ENCODE data around the gene CISD3.

CISD3 gene

DNA sequence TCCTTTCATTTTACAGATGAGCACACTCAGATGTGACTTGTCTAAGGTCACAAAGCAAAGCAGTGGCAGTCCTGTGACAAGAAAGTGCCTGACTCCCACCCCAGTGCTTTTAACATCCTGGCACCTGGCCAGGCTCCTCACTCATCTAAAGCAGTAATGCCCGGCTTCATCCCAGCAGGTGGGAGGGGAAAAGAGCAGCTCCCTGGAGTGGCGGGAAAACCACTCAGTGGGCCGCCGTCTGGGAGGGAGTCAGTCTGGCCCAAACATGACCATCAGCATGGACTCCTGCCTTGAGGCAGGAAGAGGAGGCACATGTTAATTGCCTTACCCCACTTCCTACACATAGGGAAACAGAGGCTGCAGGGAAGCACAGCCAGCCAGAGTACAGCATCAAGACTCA lies 15.4 kb downstream of the CISD3 start:
- Histone ChIP-seq H3K36me3 (ENCODE audit: control insufficient read depth, insufficient read depth, low read length) (no peaks in the 10 kb centered on the region), H3K9me3 (ENCODE audit: control insufficient read depth, low read length) (no peaks in the 10 kb centered on the region), H3K9ac (ENCODE audit: low read length) (no peak overlapping the region), H3K4me1 (ENCODE audit: control insufficient read depth, insufficient read depth, low read length) (peaks cover 54% of the 10 kb centered on the region), H3K4me3 (ENCODE audit: low read length) (no peak overlapping the region), H3K27me3 (ENCODE audit: control insufficient read depth, insufficient read depth, low read length) (no peaks in the 10 kb centered on the region)

DNA sequence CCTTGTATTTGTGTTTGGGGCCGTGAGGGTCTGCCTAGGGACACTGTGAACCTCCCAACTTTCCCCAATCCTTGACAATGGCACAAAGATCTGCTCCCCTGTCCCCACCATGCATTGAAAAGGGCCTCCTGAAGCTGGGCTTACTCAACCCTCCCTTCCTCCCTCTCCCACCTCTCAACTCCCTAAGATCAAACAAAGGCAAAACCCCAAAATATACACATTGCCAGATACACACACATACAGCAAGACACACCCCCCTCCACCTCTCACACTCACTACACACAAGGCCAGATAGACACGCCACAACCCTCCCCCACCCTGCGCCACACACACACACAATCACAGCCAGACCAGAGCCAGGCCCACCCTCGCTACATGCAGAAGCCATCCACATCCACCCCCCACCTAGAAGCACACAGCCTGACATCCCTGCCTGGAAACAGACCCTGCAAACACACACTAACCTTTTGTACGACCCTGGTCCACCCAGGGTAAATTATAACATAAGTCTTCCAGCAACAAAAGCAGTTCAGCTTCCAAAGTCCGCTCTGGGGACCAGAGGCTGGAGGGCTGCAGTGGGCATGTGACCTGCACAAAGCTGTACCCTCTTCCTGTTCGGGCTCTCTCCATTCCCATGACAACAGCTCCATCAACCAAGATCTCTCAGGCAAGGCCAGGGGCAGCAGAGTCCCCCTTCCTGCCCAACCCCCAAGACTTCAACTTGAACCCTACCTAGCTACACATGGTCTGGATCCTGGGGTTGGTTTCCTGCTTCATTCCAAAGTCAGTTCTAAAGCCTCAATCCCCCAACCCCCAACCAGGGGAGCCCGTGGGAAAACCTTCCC lies 16.1 kb downstream of the CISD3 start:
- no peaks in the 10 kb centered on the region for H3K9me3 ChIP-seq (ENCODE audit: control insufficient read depth, low read length)
- H3K36me3 ChIP-seq (ENCODE audit: control insufficient read depth, insufficient read depth, low read length): no peaks in the 10 kb centered on the region
- peak overlapping the region; percentile 76 for H3K9ac ChIP-seq (ENCODE audit: low read length)
- H3K4me1 ChIP-seq (ENCODE audit: control insufficient read depth, insufficient read depth, low read length): peaks cover 53% of the 10 kb centered on the region
- no peak overlapping the region for H3K4me3 ChIP-seq (ENCODE audit: low read length)
- H3K27me3 ChIP-seq (ENCODE audit: control insufficient read depth, insufficient read depth, low read length): no peaks in the 10 kb centered on the region

DNA sequence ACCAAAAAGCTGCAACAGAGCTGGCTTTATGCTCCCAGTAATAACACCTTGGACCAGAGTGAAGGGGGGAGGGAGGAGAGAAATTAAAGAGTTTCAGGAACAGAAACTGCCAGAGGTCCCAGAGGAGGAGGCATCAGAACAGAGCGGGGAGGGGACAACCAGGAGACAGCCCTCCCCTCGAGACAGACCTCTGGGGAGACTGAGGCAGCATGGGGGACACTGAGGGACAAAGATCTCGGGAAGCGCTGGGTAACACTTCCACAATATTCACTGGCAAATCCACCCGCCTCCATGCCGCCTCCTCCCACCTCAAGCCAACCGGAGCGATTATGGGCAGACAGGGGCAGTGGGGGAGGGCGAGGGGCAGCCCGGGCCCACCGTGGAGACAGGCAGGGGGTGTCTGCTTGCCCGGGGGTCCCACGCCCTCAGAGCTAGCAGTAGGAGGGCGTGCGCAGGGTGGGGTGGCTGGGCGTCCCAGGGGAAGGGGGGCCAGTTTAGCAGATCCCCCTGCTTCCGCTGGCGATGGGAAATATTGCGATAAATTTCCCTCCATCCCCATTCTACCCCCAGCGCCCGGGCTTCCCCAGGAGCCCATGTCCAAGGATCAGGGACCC lies 16.8 kb downstream of the CISD3 start:
- peak overlapping the region; percentile 4 for H3K4me3 ChIP-seq (ENCODE audit: low read length)
- H3K4me1 ChIP-seq (ENCODE audit: control insufficient read depth, insufficient read depth, low read length): peaks cover 46% of the 10 kb centered on the region
- peak overlapping the region; percentile 76 for H3K9ac ChIP-seq (ENCODE audit: low read length)
- H3K27me3 ChIP-seq (ENCODE audit: control insufficient read depth, insufficient read depth, low read length): no peaks in the 10 kb centered on the region
- H3K36me3 ChIP-seq (ENCODE audit: control insufficient read depth, insufficient read depth, low read length): no peaks in the 10 kb centered on the region
- H3K9me3 ChIP-seq (ENCODE audit: control insufficient read depth, low read length): no peaks in the 10 kb centered on the region

DNA sequence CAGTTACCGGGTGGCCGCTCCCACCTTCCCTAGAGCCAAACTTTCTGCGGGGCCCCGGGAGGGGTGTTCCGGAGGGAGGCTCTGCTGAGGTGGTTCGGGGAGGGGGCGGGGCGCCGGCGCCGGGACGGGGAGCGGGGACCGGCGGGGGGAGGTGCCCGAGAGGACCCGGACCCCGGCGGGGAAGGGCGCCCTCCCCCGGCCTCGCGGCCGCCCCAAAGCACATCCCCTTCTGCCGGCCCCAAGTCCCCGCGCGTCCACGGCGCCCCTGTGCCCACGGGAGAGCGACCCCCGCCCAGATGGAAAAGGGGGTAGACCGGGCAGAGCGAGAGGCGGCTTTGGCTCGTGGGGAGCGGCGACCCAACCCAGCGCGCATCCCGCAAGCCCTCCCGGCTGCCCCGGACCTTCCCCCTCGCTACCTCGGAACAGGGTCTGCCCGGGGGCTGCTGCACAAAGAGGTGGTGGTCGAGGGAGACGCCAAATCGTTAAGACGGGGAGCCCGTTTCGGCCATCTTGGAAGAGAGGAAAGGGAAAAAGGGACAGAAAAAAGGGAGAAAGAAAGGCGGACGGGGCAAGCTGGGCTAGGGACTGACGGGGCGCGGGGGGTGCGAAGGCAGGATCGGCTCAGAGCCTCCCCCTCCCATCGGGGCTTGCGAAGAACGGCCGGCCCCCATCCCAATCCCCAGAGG lies 17.5 kb downstream of the CISD3 start:
- Histone ChIP-seq H3K4me3 (ENCODE audit: low read length) (peak overlapping the region; percentile 37), H3K9ac (ENCODE audit: low read length) (peak overlapping the region; percentile 76), H3K4me1 (ENCODE audit: control insufficient read depth, insufficient read depth, low read length) (peaks cover 40% of the 10 kb centered on the region), H3K9me3 (ENCODE audit: control insufficient read depth, low read length) (no peaks in the 10 kb centered on the region), H3K36me3 (ENCODE audit: control insufficient read depth, insufficient read depth, low read length) (no peaks in the 10 kb centered on the region), H3K27me3 (ENCODE audit: control insufficient read depth, insufficient read depth, low read length) (no peaks in the 10 kb centered on the region)

DNA sequence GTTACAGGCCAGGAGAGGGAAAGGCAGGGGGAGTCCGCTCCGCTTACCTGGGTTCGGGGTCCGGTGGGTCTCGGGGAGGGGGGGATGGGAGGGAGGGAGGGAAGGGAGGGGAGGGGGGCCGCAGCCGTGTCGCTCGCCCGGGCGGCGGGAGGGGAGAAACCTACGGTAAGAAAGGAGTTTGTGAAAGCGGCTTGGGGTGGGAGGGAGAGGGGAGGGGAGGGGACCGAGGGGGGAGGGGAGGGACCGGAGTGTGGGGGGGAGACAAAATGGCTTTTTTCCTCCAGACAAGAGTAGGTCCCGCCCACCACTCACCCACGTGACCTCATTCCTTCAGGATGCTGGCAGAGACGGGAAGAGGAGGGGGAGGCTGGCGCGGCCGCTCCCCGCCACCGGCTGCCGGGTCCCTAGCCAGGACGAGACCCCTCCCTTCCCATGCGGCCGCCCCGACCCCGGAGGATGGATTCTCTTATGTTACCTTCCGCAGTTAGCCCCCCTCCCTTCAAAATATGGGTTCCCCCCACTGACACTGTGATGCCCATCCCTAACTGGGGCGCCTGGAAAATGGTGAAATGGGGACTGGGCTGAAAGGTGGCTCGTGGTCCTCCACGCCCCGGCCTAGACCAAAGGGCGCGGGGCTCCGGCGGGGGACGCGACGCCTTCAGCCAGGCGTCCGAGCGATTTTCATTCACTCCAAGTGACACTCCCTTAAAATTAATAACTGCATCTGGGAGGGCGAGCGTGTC lies 18.2 kb downstream of the CISD3 start, which contains the start of gene PCGF2:
Gene PCGF2 (minus strand): TSS at position 188 of the 743 bp plus-strand sequence. CDS start 7,934 bp downstream, outside the sequence.
- peak within 1 kb of the TSS; percentile 76 for H3K9ac ChIP-seq (ENCODE audit: low read length)
- H3K27me3 ChIP-seq (ENCODE audit: control insufficient read depth, insufficient read depth, low read length): no peaks in the 10 kb centered on the region
- H3K4me1 ChIP-seq (ENCODE audit: control insufficient read depth, insufficient read depth, low read length): peaks cover 33% of the 10 kb centered on the region
- H3K36me3 ChIP-seq (ENCODE audit: control insufficient read depth, insufficient read depth, low read length): no peaks in the 10 kb centered on the region
- H3K9me3 ChIP-seq (ENCODE audit: control insufficient read depth, low read length): no peaks in the 10 kb centered on the region
- H3K4me3 ChIP-seq (ENCODE audit: low read length): peak within 1 kb of the TSS; percentile 62

DNA sequence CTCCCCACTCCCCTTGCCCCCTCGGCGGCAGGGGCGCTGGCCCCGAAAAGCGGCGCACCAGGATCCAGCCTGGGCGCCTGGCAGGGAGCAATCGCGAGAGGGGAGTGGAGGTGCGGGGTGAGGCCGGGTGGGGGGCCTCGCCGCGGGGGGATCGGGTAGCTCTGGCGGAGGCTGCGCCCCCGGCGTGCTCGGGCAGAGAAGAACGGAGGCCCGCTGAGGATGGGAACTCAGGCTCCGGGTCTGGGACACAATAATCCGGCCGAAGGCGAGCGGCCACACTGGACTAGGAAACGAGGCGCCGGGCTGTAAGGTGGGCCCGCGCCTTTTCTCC lies 18.7 kb downstream of the CISD3 start:
- peak overlapping the region; percentile 59 for H3K9ac ChIP-seq (ENCODE audit: low read length)
- peak overlapping the region; percentile 62 for H3K4me3 ChIP-seq (ENCODE audit: low read length)
- peaks cover 35% of the 10 kb centered on the region for H3K4me1 ChIP-seq (ENCODE audit: control insufficient read depth, insufficient read depth, low read length)
- no peaks in the 10 kb centered on the region for H3K27me3 ChIP-seq (ENCODE audit: control insufficient read depth, insufficient read depth, low read length)
- H3K36me3 ChIP-seq (ENCODE audit: control insufficient read depth, insufficient read depth, low read length): no peaks in the 10 kb centered on the region
- H3K9me3 ChIP-seq (ENCODE audit: control insufficient read depth, low read length): no peaks in the 10 kb centered on the region

DNA sequence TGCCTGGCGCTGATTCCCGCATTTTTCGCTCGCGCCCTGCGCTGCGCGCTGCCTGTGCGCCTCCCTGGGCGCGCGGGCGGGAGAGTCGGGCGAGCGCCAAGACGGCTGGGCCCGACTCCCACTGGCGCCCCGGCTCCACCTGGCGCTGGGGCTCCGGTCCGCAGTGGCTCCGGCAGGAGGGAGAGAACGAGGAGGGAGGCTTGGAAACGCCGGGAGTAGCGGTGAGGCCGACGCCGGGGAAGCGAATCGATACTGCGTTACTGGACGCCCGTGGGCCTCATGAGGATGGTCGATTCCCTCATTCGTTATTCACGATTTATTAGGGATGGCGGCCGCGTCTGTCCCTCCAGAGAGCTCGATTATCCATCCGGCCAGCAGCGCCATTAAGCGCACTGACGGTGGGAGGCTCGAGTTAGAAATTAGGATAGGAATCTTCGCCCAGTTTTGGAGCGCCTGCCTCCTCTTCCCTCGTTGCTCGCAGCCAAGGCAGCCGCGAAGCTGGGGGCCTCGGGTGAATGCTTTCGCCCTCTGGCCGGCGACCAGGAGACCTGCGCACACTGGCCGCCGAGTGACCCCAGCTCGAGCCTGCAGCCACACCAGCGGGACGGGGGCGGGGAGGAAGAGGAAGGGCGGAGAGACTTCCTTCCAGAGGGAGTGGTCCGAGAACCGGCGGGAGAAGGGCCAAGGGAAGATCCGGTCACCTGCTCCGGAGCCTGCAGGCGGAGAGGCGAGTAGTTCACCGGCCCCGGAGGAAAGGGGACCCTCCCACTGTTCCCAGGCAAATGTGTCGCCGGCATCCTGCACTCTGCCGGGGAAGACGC lies 19.3 kb downstream of the CISD3 start:
- Histone ChIP-seq H3K36me3 (ENCODE audit: control insufficient read depth, insufficient read depth, low read length) (no peaks in the 10 kb centered on the region), H3K27me3 (ENCODE audit: control insufficient read depth, insufficient read depth, low read length) (no peaks in the 10 kb centered on the region), H3K9ac (ENCODE audit: low read length) (peak overlapping the region; percentile 59), H3K4me1 (ENCODE audit: control insufficient read depth, insufficient read depth, low read length) (peaks cover 35% of the 10 kb centered on the region), H3K4me3 (ENCODE audit: low read length) (peak overlapping the region; percentile 62), H3K9me3 (ENCODE audit: control insufficient read depth, low read length) (no peaks in the 10 kb centered on the region)

DNA sequence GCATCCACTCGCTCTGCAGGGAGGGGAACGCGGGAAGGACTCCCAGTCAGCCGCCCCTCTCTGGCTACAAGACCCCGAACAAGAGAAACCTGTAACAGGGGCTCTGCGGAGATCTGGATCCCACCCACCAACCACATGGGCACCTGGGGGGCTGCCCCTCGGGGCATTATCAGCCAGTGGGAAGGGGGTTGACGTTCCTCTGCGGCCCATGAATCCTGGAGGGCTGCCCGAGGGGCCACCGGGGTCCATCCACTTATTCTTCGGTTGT lies 19.8 kb downstream of the CISD3 start:
- Histone ChIP-seq H3K4me1 (ENCODE audit: control insufficient read depth, insufficient read depth, low read length) (peaks cover 35% of the 10 kb centered on the region), H3K27me3 (ENCODE audit: control insufficient read depth, insufficient read depth, low read length) (no peaks in the 10 kb centered on the region), H3K36me3 (ENCODE audit: control insufficient read depth, insufficient read depth, low read length) (no peaks in the 10 kb centered on the region), H3K4me3 (ENCODE audit: low read length) (peak overlapping the region; percentile 62), H3K9me3 (ENCODE audit: control insufficient read depth, low read length) (no peaks in the 10 kb centered on the region), H3K9ac (ENCODE audit: low read length) (peak overlapping the region; percentile 59)

DNA sequence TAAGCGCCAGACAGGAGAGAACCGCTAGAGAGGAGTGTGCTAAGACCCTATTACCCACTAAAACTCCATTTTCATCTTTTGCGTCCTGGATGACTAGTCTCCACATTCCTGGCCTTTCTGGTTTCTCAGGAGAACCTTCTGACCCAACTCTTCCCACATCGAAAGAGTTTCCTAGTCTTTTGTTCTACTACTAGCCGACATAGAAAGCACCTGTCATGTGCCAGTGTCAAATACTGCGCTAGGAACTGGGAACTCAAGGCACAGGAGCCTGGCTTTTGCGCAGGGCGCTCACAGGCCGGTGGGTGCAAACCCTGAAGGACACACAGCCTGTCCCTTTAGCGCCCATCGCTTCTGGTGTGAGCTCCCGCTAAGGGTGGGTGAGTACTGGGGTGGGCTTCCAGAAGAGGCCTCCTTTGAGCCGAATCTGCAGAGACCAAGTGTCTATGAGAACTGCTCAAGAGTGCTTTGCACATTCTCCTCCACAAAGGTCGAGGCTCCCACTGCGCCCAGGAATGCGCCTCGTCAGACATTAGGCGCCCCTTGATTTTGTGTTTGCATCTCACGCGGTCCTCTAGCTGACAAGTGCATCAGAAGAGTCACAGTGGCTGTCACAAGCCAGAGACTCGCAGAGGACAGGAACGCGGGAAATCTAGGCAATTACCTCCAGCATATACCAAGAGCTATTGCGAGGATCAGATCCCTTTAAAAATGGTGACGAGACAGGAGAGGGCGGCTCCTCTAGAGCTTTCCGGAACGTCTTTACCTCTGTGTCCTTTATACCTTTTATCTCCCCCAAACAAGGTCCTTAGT lies 20.4 kb downstream of the CISD3 start:
- Histone ChIP-seq H3K9me3 (ENCODE audit: control insufficient read depth, low read length) (no peaks in the 10 kb centered on the region), H3K4me1 (ENCODE audit: control insufficient read depth, insufficient read depth, low read length) (peaks cover 34% of the 10 kb centered on the region), H3K27me3 (ENCODE audit: control insufficient read depth, insufficient read depth, low read length) (no peaks in the 10 kb centered on the region), H3K9ac (ENCODE audit: low read length) (peak overlapping the region; percentile 59), H3K36me3 (ENCODE audit: control insufficient read depth, insufficient read depth, low read length) (no peaks in the 10 kb centered on the region), H3K4me3 (ENCODE audit: low read length) (peak overlapping the region; percentile 62)

DNA sequence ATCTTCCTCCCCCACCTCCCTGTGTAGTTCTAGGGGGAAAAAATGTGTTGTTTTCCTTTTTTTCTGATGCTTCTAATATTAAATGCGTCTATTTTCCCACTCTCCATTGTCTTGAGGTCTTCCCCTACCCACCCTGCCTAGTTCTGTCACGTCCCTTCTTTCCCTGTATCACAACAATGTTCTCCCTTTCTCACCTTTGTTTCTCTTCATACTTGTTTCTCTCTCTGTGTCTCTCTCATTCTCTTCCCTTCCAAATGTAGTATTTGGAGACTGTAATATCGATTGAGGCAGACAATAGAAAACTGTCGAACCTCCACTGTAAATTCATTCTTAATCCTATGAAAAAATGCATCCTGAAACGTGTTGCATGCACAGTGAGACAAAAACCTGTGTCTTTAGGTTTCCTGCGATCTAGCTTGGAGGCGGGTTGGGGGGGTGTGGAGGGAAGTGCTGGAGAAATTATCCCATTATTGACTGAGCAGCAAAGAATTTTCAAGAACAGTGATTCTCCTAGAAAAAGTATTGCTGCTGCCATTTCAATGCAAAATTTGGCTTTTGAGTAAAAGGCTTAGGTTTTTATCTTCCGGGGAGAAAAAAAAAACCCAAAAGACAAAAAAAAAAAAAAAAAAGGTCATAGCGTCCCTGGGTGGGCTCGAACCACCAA lies 21.1 kb downstream of the CISD3 start:
- Histone ChIP-seq H3K36me3 (ENCODE audit: control insufficient read depth, insufficient read depth, low read length) (peaks cover 5% of the 10 kb centered on the region), H3K4me3 (ENCODE audit: low read length) (no peak overlapping the region), H3K4me1 (ENCODE audit: control insufficient read depth, insufficient read depth, low read length) (peaks cover 27% of the 10 kb centered on the region), H3K9ac (ENCODE audit: low read length) (no peak overlapping the region), H3K27me3 (ENCODE audit: control insufficient read depth, insufficient read depth, low read length) (no peaks in the 10 kb centered on the region), H3K9me3 (ENCODE audit: control insufficient read depth, low read length) (no peaks in the 10 kb centered on the region)
